WTC11 (cell line): Measurements from ENCODE around the gene CITED4. TPM values are rescaled to one million over a fixed set of nuclear protein-coding genes. Genes with fewer than 3 reads are reported as not detected.

ENCODE experiments used
- ATAC-seq: fragments of 200-7000 bp; cut with Tn5 transposase; 2 replicates; pipeline ENCODE4 v1.10.0; 2021; ENCODE audit warnings: mild to moderate bottlenecking, moderate library complexity
- CTCF ChIA-PET: fragments of 300-600 bp; sonication (Branson Sonifier 250); formaldehyde crosslinking; loops from one replicate; lab custom pipeline; 2021; ENCODE audit warnings: antibody characterized with exemption; lab: Charles Lee
- POLR2A ChIA-PET: fragments of 350-600 bp; sonication (Branson Sonifier 250); formaldehyde crosslinking; loops from one replicate; lab custom pipeline; 2021; ENCODE audit warnings: antibody characterized with exemption; lab: Charles Lee
- DNase-seq: peaks from one replicate; pipeline ENCODE4 v3.0.0; 2021; ENCODE audit warnings: low spot score
- H3K27ac Mint-ChIP-seq: 2 replicates; pipeline ENCODE4 v1.8.0; 2021; ENCODE audit warnings: mixed read lengths
- H3K27me3 Mint-ChIP-seq: 2 replicates; pipeline ENCODE4 v1.8.0; 2021; ENCODE audit warnings: low read depth, mild to moderate bottlenecking, moderate library complexity, mixed read lengths
- H3K36me3 Mint-ChIP-seq: 2 replicates; pipeline ENCODE4 v1.8.0; 2021; ENCODE audit warnings: mixed read lengths
- H3K4me1 Mint-ChIP-seq: 2 replicates; pipeline ENCODE4 v1.8.0; 2022; ENCODE audit warnings: mixed read lengths
- H3K4me3 Mint-ChIP-seq: 2 replicates; pipeline ENCODE4 v1.8.0; 2021; ENCODE audit warnings: mild to moderate bottlenecking, moderate library complexity, mixed read lengths
- H3K9me3 Mint-ChIP-seq: 2 replicates; pipeline ENCODE4 v1.8.0; 2021; ENCODE audit warnings: mixed read lengths
- CBFB ChIP-seq: sonication (generic); formaldehyde crosslinking; IDR thresholded peaks from 2 replicates; pipeline ENCODE4 v1.8.1; 2022; ENCODE audit warnings: mild to moderate bottlenecking, low read depth, missing genetic modification reagents
- GRHL2 ChIP-seq: fragments of 250-450 bp; sonication (Bioruptor Pico); IDR thresholded peaks from 2 replicates; pipeline ENCODE4 v1.8.0; 2022; ENCODE audit warnings: mild to moderate bottlenecking, moderate library complexity; ENCODE audit not compliant: insufficient replicate concordance, severe bottlenecking
- IRF2 ChIP-seq: sonication (generic); formaldehyde crosslinking; IDR thresholded peaks from 2 replicates; pipeline ENCODE4 v1.8.0; 2022; ENCODE audit warnings: low read depth, missing genetic modification reagents, borderline replicate concordance
- OVOL2 ChIP-seq: fragments of 250-450 bp; sonication (Bioruptor Pico); IDR thresholded peaks from 2 replicates; pipeline ENCODE4 v1.9.0; 2021; ENCODE audit warnings: mild to moderate bottlenecking, borderline replicate concordance
- SMAD3 ChIP-seq: sonication (generic); formaldehyde crosslinking; IDR thresholded peaks from 2 replicates; pipeline ENCODE4 v1.8.0; 2022; ENCODE audit warnings: missing genetic modification reagents, mild to moderate bottlenecking, borderline replicate concordance
- ZNF219 ChIP-seq: sonication (generic); formaldehyde crosslinking; IDR thresholded peaks from 2 replicates; pipeline ENCODE4 v1.8.0; 2023; ENCODE audit warnings: missing genetic modification reagents, mild to moderate bottlenecking, borderline replicate concordance
- ZNF416 ChIP-seq: fragments of 250-450 bp; sonication (Bioruptor Pico); IDR thresholded peaks from 2 replicates; pipeline ENCODE4 v1.9.0; 2021; ENCODE audit warnings: mild to moderate bottlenecking, inconsistent platforms
- total RNA-seq: library from RNA; stranded (reverse); gene quantifications from 3 replicates; pipeline ENCODE4 v1.2.3, GENCODE V29; 2021
- TF ChIP-seq, protein P1 (sequence below): sonication (generic); formaldehyde crosslinking; conservative IDR thresholded peaks from 2 replicates; pipeline ENCODE4 v1.8.1; 2023; ENCODE audit warnings: mild to moderate bottlenecking, low read depth, missing genetic modification reagents, moderate library complexity
- TF ChIP-seq, protein P2 (sequence below): sonication (generic); formaldehyde crosslinking; IDR thresholded peaks from 2 replicates; pipeline ENCODE4 v1.8.1; 2022; ENCODE audit warnings: low read depth, mild to moderate bottlenecking, moderate library complexity, missing genetic modification reagents, borderline replicate concordance
- TF ChIP-seq, protein P3 (sequence below): sonication (generic); formaldehyde crosslinking; IDR thresholded peaks from 2 replicates; pipeline ENCODE4 v1.8.0; 2023; ENCODE audit warnings: mild to moderate bottlenecking, missing genetic modification reagents
- TF ChIP-seq, protein P4 (sequence below): sonication (generic); formaldehyde crosslinking; IDR thresholded peaks from 2 replicates; pipeline ENCODE4 v1.8.0; 2022; ENCODE audit warnings: mild to moderate bottlenecking, missing genetic modification reagents
- TF ChIP-seq, protein P5 (sequence below): fragments of 250-450 bp; sonication (Bioruptor Pico); IDR thresholded peaks from 2 replicates; pipeline ENCODE4 v2.1.2; 2022; ENCODE audit warnings: mild to moderate bottlenecking, moderate library complexity
- TF ChIP-seq, protein P6 (sequence below): fragments of 250-450 bp; sonication (Bioruptor Pico); IDR thresholded peaks from 2 replicates; pipeline ENCODE4 v1.9.0; 2021; ENCODE audit warnings: mild to moderate bottlenecking
- TF ChIP-seq, protein P7 (sequence below): fragments of 250-450 bp; sonication (Bioruptor Pico); IDR thresholded peaks from 2 replicates; pipeline ENCODE4 v1.9.0; 2021; ENCODE audit warnings: moderate library complexity, mild to moderate bottlenecking, inconsistent platforms, borderline replicate concordance
- TF ChIP-seq, protein P8 (sequence below): sonication (generic); formaldehyde crosslinking; IDR thresholded peaks from 2 replicates; pipeline ENCODE4 v1.8.0; 2022; ENCODE audit warnings: mild to moderate bottlenecking, missing genetic modification reagents

The CITED4 gene
- total RNA-seq, 1 experiment from 2014 or later = 24.6 TPM

DNA sequence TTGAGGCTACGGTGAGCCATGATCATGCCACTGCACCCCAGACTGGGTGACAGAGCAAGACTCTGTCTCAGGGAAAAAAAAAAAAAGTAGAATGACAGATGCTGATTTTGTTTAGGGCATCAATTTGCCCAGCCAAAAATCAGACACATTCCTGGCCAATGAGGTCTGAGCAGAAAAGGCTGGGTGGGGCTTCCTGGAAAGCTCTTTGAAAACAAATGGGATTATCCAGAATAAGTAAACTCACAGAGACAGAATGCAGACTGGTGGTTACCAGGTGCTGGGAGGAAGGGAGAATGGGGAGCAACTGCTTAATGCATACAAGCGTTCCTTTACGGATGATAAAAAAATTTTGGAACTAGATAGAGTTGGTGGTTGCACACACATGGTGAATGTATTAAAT is 10.1 kb upstream of the CITED4 start (continued):
- TF ChIP-seq, protein P1, sequence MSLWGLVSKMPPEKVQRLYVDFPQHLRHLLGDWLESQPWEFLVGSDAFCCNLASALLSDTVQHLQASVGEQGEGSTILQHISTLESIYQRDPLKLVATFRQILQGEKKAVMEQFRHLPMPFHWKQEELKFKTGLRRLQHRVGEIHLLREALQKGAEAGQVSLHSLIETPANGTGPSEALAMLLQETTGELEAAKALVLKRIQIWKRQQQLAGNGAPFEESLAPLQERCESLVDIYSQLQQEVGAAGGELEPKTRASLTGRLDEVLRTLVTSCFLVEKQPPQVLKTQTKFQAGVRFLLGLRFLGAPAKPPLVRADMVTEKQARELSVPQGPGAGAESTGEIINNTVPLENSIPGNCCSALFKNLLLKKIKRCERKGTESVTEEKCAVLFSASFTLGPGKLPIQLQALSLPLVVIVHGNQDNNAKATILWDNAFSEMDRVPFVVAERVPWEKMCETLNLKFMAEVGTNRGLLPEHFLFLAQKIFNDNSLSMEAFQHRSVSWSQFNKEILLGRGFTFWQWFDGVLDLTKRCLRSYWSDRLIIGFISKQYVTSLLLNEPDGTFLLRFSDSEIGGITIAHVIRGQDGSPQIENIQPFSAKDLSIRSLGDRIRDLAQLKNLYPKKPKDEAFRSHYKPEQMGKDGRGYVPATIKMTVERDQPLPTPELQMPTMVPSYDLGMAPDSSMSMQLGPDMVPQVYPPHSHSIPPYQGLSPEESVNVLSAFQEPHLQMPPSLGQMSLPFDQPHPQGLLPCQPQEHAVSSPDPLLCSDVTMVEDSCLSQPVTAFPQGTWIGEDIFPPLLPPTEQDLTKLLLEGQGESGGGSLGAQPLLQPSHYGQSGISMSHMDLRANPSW (CRISPR knock-in tag) = no peak
- TF ChIP-seq, protein P2, sequence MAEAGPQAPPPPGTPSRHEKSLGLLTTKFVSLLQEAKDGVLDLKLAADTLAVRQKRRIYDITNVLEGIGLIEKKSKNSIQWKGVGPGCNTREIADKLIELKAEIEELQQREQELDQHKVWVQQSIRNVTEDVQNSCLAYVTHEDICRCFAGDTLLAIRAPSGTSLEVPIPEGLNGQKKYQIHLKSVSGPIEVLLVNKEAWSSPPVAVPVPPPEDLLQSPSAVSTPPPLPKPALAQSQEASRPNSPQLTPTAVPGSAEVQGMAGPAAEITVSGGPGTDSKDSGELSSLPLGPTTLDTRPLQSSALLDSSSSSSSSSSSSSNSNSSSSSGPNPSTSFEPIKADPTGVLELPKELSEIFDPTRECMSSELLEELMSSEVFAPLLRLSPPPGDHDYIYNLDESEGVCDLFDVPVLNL (CRISPR knock-in tag) = no peak
- TF ChIP-seq, protein P3, sequence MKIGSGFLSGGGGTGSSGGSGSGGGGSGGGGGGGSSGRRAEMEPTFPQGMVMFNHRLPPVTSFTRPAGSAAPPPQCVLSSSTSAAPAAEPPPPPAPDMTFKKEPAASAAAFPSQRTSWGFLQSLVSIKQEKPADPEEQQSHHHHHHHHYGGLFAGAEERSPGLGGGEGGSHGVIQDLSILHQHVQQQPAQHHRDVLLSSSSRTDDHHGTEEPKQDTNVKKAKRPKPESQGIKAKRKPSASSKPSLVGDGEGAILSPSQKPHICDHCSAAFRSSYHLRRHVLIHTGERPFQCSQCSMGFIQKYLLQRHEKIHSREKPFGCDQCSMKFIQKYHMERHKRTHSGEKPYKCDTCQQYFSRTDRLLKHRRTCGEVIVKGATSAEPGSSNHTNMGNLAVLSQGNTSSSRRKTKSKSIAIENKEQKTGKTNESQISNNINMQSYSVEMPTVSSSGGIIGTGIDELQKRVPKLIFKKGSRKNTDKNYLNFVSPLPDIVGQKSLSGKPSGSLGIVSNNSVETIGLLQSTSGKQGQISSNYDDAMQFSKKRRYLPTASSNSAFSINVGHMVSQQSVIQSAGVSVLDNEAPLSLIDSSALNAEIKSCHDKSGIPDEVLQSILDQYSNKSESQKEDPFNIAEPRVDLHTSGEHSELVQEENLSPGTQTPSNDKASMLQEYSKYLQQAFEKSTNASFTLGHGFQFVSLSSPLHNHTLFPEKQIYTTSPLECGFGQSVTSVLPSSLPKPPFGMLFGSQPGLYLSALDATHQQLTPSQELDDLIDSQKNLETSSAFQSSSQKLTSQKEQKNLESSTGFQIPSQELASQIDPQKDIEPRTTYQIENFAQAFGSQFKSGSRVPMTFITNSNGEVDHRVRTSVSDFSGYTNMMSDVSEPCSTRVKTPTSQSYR = no peak
- TF ChIP-seq SMAD3 = no peak

DNA sequence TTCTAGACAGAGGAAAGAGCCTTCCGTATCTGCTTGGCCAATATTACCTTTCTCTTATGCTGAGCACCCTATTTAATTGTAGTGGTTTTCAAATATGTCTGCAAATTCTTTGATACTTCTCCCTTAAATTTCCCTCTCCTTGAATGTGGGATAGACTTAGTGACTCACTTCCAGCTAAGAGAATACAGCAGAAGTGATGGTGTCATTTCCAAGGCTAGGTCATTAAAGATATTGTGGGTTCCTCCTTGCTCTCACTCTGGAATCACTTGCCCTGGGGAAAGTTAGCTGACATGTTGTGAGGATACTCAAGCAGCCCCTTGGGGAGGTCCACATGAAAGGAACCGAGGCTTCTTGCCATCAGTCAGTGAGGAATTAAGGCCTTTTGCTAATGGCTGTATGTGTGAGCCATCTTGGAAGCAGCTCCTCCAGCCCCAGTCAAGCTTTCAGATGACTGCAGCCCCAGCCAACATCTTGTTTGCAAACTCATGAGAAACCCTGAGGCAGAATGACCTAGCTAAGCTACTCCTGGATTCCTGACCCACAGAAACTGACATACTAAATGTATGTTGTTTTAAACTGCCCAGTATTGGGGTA is 8.1 kb upstream of the CITED4 start:
- H3K4me3 Mint-ChIP-seq = no peak overlapping the region
- H3K4me1 Mint-ChIP-seq = no peaks in the 10 kb centered on the region
- no peak for DNase-seq
- peaks cover 7% of the 10 kb centered on the region for H3K27me3 Mint-ChIP-seq
- ChIA-PET CTCF (no interaction called here), POLR2A (no interaction called here)
- peaks cover 11% of the 10 kb centered on the region for H3K9me3 Mint-ChIP-seq
- no peaks in the 10 kb centered on the region for H3K36me3 Mint-ChIP-seq
- ATAC-seq = no peak
- TF ChIP-seq ZNF219 (no peak), CBFB (CRISPR knock-in tag) (no peak), IRF2 (CRISPR knock-in tag) (no peak), GRHL2 (no peak), ZNF416 (CRISPR knock-in tag) (no peak), OVOL2 (CRISPR knock-in tag) (no peak)
- TF ChIP-seq, protein P4, sequence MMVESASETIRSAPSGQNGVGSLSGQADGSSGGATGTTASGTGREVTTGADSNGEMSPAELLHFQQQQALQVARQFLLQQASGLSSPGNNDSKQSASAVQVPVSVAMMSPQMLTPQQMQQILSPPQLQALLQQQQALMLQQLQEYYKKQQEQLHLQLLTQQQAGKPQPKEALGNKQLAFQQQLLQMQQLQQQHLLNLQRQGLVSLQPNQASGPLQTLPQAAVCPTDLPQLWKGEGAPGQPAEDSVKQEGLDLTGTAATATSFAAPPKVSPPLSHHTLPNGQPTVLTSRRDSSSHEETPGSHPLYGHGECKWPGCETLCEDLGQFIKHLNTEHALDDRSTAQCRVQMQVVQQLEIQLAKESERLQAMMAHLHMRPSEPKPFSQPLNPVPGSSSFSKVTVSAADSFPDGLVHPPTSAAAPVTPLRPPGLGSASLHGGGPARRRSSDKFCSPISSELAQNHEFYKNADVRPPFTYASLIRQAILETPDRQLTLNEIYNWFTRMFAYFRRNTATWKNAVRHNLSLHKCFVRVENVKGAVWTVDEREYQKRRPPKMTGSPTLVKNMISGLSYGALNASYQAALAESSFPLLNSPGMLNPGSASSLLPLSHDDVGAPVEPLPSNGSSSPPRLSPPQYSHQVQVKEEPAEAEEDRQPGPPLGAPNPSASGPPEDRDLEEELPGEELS = no peak
- TF ChIP-seq, protein P5, sequence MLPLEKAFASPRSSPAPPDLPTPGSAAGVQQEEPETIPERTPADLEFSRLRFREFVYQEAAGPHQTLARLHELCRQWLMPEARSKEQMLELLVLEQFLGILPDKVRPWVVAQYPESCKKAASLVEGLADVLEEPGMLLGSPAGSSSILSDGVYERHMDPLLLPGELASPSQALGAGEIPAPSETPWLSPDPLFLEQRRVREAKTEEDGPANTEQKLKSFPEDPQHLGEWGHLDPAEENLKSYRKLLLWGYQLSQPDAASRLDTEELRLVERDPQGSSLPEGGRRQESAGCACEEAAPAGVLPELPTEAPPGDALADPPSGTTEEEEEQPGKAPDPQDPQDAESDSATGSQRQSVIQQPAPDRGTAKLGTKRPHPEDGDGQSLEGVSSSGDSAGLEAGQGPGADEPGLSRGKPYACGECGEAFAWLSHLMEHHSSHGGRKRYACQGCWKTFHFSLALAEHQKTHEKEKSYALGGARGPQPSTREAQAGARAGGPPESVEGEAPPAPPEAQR (CRISPR knock-in tag) = no peak
- TF ChIP-seq, protein P6, sequence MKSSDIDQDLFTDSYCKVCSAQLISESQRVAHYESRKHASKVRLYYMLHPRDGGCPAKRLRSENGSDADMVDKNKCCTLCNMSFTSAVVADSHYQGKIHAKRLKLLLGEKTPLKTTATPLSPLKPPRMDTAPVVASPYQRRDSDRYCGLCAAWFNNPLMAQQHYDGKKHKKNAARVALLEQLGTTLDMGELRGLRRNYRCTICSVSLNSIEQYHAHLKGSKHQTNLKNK (CRISPR knock-in tag) = no peak
- TF ChIP-seq, protein P1 (CRISPR knock-in tag) = no peak
- TF ChIP-seq, protein P7, sequence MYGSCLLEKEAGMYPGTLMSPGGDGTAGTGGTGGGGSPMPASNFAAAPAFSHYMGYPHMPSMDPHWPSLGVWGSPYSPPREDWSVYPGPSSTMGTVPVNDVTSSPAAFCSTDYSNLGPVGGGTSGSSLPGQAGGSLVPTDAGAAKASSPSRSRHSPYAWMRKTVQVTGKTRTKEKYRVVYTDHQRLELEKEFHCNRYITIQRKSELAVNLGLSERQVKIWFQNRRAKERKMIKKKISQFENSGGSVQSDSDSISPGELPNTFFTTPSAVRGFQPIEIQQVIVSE (CRISPR knock-in tag) = no peak
- TF ChIP-seq, protein P8, sequence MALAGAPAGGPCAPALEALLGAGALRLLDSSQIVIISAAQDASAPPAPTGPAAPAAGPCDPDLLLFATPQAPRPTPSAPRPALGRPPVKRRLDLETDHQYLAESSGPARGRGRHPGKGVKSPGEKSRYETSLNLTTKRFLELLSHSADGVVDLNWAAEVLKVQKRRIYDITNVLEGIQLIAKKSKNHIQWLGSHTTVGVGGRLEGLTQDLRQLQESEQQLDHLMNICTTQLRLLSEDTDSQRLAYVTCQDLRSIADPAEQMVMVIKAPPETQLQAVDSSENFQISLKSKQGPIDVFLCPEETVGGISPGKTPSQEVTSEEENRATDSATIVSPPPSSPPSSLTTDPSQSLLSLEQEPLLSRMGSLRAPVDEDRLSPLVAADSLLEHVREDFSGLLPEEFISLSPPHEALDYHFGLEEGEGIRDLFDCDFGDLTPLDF (CRISPR knock-in tag) = no peak
- H3K27ac Mint-ChIP-seq = no peak overlapping the region
